Stimulated activated CD4-positive, alpha-beta T cell treated with anti-CD3 and anti-CD28 coated beads, TNF-alpha, amount 100 ng/mL, for 48 hours (primary cell): Measurements from ENCODE around the gene TMEM132E.

Experiments used
- DNase-seq, 3 donors: peaks; one replicate each; pipeline ENCODE4 v3.0.0-alpha.2; 2020; ENCODE audit warnings: low read depth in 3 of 3

Gene TMEM132E

DNA sequence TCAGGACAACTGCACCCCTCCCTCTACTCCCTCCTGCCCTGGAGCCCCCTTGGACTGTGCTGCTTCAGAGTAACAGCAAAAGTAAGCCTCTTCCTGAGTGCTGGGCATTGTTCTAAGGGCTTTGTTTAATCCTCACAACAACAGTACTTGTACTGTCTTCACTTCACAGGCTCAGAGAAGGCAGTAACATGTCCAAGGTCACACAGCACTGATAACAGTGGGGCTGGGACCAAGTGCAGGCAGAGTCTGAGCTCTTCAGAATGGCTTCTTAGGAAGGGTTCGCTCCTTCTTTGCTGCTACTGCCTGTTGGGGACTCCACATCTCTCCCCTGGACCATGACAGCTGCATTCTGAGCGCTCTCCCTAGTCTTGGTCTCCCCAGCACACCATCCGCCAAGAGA lies 24.6 kb downstream of the TMEM132E start:
- DNase-seq = no peak

DNA sequence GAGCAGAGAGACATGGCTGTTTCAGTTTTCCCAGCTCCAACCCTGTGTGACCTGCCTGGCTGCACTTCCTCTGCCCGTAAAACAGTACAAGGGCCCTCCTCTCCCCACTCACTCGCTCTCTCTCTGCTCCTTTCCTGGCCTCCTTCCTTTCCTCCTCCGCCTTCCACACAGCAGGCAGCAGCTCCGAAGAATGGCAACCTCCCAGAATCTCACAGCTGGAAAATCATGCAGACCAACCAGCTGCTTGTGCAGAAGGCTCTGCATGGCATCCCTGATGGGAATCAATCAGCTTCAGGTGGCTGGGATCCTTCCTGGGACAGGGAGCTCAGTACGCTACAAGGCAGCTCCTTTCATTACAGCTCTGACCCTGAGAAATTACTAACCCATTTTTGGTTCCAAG lies 27.4 kb downstream of the TMEM132E start:
- no peak for DNase-seq

DNA sequence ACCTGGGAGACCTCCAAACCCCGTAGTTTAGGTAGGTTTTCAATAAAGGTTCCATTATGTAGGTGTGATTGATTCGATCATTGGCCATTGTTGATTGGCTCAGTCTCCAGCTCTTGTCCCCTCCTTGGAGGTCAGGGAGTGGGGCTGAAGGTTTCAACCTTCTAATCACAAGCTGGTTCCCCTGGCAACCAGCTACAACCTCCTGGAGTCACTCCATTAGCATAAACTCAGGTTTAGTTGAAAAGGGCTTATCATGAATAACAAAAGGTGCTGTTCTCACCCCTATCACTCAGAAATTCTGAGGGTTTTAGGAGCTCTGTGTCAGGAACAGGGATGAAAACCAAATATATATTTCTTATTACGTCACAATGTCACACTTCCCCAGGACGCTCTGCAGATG lies 28.5 kb downstream of the TMEM132E start:
- no peak for DNase-seq

DNA sequence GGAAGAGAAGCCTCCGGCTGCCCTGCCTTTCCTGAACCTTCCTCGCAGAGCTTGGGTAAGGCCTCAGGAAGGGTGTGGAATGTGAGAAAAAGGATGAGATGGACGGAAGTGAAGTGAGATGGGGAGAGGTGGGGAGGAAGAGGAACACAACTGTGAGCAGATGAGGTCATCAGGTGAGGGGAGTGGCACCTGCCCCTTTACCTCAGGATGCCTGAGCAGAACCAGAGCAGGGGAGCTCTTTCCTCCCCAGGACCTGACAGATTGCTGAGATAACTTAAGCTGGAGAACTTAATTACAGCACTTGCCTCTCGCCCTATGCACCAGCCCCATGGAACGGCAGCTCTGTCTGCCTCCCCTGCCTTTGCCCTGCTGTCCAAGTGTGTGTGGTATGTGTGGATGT lies 29.8 kb downstream of the TMEM132E start:
- DNase-seq = no peak

DNA sequence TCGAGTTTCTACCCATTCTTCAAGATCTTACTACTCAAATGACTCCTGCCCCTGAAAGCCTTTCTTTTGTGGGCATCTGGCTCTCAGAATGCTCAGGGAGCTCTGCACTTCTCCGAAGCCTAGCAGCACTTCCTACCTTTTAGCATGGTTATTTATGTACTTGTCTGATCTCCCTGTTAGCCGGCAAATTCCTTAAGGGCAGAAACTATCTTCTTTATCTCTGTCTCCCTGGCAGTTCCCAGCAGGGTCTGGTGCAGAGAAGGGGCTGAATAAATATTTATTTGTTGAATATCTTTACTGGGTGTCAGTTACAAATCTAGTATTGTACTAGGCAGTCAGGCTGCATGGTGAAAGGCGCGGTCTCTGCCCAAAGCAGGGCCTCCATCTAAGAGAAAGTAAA lies 30.7 kb downstream of the TMEM132E start:
- no peak for DNase-seq

DNA sequence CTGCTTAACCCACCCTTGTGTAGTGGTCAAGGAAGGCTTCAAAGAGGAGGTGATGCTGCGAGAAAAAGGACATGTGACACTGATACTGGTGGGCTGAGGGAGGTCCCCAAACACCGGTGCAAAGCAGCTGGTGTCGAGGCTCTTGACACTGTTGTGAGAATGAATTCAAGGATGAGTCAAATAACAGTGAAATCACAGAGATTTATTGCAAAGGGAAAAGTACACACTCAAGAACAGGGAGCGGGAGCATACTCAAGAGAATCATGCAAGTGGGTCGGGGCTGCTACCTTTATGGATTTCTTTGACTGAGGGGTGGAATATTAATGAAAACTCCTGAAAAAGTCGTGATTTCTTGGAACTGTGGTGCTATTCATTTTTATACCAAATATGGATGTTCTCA lies 31.1 kb downstream of the TMEM132E start:
- DNase-seq = no peak

GRCh38 chr17:34613064-34614019 lies 34.0 kb downstream of the TMEM132E start:
- DNase-seq = no peak

DNA sequence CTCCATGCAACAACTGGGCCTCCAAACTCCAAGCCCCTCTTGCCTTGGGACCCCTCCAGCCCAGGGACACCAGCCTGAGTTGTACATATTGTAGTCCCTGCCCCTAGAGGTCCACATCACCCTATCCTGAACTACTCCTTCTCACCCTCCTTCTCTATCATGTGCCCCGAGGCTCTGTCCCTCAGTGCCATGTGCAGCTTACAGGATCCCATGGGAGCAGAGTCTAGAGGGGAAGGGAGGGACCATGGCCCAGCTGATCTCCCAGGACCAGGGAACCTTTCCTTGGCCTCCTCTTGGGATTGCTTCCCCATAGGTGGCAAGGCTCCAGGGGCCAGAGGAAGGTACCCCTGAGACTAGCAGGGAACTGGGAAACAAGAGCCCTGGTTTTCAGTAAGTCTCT lies 35.3 kb downstream of the TMEM132E start:
- DNase-seq = no peak

DNA sequence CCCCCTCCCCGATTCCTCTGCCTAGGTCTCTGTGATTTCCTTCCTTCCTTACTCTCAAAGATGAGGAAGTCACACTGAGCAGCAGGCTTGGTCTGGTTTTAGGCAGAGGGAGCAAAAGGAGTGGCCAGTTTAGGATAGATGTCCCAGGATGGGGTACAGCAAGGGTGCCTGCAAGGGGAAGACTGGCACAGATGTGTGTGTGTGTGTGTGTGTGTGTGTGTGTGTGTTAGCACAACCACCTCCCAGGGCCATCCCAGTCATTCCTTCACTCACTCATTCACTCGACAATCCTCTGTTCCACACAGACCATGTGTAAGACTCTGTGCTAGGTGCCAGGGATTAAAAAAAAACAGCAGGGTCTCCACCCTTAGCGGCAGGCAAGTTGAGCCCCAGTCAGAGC lies 35.9 kb downstream of the TMEM132E start:
- no peak for DNase-seq

DNA sequence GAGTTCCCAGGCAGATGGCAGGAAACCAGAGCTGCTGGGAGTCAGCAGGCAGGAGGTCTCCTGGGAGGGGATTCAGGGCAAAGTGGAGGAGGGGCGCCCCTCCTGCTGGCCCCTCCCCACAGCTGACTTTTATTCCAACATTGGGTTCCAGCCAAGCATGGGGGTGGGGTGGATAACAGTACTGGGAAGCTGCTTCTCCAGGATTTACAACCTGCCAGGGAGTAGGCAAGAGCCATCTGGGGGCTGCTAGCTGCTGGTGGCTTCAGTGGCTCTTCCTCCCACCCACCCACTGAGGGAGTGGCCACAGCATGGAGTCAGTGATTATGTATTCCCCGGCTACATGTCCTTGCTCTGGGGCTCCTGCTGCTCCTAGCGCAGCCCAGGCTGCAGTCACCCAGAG lies 36.8 kb downstream of the TMEM132E start:
- no peak for DNase-seq

- no peak for DNase-seq
Observed at GRCh38 chr17:34617398-34617797, 38.0 kb downstream of the TMEM132E start.

- DNase-seq = no peak
Observed at GRCh38 chr17:34619687-34620217, 40.4 kb downstream of the TMEM132E start.

DNA sequence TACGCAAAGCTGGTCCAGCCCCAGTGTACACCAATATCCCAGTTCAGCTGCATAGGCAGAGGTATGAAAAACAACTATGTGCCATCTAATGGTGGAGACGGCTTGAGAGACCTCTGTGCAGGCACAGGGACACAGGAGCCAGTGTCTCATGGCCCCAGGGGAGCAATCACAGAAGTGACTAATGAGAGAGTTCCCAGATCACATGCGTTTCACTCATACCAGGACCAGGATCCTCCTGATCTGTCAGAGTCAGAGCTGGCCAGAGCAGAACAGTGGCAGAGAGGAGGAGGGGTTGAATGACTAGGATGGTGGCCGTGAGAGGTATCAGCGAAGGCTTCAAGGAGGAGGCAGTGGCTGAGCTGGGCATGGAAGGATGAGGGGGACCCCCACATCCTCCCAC lies 41.1 kb downstream of the TMEM132E start:
- no peak for DNase-seq

- no peak for DNase-seq
Observed at GRCh38 chr17:34622862-34623623, 43.7 kb downstream of the TMEM132E start.

GRCh38 chr17:34623856-34624766 lies 44.7 kb downstream of the TMEM132E start:
- DNase-seq = no peak

GRCh38 chr17:34624767-34625383 lies 45.5 kb downstream of the TMEM132E start:
- DNase-seq = no peak

DNA sequence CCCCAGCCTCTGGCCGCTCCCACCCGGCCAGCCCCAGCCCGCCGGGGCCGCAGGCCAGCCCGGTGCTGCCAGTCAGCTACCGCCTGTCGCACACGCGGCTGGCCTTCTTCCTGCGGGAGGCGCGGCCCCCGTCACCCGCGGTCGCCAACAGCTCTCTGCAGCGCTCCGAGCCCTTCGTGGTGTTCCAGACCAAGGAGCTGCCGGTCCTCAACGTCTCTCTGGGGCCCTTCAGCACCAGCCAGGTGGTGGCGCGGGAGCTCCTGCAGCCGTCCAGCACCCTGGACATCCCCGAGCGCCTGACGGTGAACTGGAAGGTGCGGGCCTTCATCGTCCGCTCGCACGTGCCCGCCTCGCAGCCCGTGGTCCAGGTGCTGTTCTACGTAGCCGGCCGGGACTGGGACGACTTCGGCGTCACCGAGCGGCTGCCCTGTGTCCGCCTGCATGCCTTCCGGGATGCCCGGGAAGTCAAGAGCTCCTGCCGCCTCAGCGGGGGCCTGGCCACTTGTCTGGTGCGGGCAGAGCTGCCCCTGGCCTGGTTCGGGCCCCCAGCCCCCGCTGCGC lies 46.8 kb downstream of the TMEM132E start:
- no peak for DNase-seq

DNA sequence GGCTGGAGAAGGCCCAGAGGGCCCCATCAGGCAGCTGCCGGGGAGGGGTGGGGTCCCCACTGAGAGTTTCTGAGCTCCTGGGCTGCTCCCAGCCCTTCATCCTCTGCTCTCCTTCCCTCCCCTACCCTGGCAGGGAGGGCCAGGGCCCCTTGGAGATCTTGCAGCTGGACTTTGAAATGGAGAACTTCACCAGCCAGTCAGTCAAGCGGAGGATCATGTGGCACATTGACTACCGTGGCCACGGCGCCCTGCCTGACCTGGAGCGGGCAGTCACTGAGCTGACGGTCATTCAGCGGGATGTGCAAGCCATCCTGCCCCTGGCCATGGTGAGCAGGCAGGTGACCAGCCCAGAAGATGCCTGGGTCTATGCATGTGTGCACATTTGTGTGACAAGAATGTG lies 49.5 kb downstream of the TMEM132E start:
- no peak for DNase-seq

GRCh38 chr17:34633351-34633750 lies 54.0 kb downstream of the TMEM132E start:
- no peak for DNase-seq

DNA sequence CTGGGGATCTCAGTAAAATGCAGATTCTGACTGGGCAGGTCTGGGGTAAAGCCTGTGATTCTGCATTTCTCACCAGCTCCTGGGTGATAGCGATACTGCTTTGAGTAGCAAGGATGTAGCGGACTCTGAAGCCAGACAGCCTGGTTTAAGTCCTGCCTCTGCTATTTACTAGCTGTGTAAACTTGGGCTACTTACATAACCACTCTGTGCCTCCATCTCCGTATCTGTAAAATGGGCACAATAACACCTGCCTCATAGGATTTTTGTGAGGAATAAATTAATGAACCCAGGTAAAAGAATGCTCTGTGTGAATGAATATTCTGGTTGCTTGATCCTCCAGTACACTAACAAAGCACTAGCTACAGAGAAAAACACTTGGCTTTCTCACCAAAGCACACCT lies 54.4 kb downstream of the TMEM132E start:
- no peak for DNase-seq
